NK-92 treated with Interleukin-12 subunit alpha and Interleukin-12 subunit beta, amount 100 ng/mL, for 24 hours (cell line): ENCODE data around the gene CCNL2.
"Not testable (repeated sequence)": the region's sequence is repeated elsewhere in the genome, so short reads cannot be mapped to it uniquely, and the experiment has no call there.

Source experiments
- DNase-seq: peaks from one replicate; lab custom pipeline; 2025; lab: John Stamatoyannopoulos, UW

CCNL2 gene

GRCh38 chr1:1399872-1400575 is 889 bp upstream of the CCNL2 start:
- no peak for DNase-seq

DNA sequence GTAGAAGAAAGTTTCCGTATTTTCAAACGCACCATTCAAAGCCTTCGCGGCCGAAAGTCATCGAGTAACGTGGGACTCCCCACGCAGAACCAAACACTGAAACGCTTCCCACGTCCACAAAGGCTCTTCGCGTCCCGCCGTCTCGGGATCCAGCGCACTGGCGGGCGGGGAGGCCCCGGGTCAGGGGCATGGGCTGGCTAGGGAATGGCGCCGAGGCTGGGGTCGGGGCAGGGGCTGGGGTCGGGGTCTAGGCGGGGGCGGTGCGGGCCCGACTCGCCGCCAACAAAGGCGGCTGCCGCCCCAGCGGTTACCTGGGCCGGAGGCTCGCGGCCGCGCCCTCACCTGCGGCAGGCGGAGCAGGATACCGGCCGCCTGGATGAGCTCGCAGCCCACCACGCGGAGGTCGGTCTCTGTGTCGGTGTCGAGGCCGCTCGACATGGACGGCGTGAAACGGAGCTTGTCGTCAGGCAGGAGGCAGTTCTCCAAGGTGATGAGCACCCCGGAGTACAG is 403 bp downstream of the CCNL2 start:
- no peak for DNase-seq

- no peak for DNase-seq
These were observed 1.2 kb downstream of the CCNL2 start for GRCh38 chr1:1397839-1398523.

DNA sequence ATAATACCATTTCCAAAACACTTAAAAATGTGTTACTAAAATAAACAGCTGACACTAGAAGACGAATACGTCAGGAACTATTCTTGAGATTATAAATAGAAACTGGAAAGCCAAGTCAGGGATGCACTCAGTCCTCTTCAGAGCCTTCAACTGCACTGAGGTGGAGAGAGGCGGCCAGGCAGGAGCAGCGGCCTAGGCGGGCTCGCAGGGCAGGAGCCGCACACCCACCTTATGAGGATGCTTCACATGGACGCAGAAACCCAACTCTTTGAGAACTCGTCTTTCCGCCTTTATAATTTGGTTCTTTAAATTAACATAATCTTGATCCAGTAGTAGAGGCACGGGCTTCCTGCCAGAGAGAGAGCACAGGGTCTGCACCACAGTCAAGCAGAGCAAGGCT is 4.0 kb downstream of the CCNL2 start:
- no peak for DNase-seq

- no peak for DNase-seq
These were observed 5.0 kb downstream of the CCNL2 start for GRCh38 chr1:1394116-1394515.

GRCh38 chr1:1393428-1393827 is 5.7 kb downstream of the CCNL2 start:
- DNase-seq, result no peak

DNA sequence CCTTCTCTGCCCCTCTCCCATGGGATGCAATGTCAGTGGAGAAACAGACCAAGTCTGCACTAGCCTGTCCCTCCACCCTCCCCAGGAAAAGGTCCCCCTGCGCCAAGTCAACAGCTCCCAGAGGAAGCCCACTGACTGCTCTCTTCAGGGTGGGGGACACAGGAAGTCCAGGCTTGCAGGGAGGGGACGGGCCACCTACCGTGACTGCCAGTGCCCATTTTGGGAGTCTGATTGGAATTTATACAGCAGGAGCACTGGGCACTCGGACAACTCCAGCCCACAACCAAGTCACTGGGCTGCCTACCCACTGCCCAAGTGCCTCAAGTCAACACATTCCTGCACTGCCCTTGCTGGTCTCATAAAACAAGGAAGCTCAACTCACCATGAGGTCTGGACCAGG is 6.1 kb downstream of the CCNL2 start:
- DNase-seq, result no peak

DNA sequence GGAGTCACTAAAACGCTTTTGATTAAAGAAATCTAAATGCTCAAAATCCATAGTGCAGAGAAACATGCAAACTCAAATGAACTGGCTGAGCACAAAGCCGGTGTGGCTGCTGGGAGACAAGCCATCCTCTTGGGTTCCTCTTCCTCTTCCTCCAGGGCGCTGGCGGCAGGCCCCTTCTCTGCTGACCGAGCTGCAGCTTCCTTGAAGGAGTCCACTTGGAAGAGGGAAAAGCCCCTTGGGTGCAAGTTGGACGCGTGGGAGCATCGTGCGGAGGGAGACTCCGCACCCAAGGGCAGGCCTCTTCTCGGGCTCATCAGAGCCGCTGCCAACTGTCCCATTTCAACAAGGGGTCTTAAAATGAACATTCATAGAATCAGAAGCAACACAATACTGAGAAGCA is 7.9 kb downstream of the CCNL2 start:
- DNase-seq, result no peak

DNA sequence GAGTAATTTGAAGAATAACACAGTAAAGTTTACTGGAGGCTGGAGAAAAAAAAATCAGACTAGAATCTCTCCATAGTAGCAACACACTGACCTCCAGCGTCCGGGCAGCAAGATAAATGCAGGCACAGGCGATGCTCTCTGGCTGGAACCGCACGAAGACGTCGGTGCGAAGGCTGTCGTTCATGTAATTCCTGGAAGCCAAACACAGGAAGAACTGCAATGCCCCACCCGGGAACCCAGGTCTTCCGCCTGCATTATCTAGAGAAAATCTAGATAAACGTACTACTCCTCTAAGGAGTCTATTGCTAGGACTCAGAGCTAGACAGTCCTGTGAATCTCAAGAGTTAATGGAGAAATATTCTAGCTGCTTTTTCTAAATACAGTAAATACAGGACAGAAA is 8.5 kb downstream of the CCNL2 start:
- DNase-seq, result no peak

GRCh38 chr1:1388078-1388472 is 11.1 kb downstream of the CCNL2 start:
- DNase-seq, result no peak

DNA sequence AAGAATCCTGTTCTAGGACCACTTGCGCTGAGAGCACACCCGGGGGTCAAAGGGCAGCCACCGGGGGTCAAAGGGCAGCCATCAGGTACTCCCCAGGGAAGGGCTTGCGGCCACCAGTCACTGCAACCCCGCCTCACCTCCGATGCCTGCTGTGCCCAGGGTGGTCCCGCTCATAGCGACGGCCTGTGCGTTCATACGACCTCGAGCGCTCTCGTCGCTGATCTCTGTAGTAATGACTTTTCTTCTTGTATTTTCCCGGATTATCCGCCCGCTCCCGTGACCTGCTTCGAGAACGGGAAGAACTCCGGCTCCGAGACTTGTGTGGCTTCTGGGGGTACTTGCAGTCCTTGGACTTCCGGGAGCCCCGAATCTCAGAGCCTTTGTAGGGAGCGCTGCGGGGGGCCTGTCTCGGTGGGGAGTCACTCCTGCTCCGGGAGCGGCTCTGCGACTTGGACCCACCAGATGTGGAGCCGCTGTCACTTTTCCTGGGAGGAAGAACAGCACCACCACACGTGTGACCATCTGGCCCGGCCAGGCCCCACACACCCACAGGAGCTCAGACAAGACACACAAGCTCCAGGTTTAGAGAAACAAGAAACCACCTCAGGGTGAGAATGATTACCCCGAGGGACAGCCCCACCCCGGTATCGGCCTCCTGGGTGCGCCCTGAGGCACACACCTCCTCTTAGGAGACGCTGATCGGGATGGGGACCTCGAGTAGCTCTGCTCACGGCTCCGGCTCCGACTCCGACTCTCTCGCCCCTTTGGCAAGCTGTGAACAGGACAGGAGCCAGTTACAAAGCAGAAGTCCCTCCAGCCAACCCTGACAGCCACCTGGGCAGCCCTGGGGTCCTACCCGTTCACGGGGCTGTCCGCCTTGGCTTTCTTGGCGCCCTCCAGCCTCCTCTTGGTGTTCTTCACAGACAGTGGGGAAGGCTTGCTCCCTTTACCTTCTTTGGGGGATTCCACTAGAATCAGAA is 11.7 kb downstream of the CCNL2 start:
- no peak for DNase-seq

- DNase-seq, result no peak
These were observed 13.2 kb downstream of the CCNL2 start for GRCh38 chr1:1385931-1386330.

DNA sequence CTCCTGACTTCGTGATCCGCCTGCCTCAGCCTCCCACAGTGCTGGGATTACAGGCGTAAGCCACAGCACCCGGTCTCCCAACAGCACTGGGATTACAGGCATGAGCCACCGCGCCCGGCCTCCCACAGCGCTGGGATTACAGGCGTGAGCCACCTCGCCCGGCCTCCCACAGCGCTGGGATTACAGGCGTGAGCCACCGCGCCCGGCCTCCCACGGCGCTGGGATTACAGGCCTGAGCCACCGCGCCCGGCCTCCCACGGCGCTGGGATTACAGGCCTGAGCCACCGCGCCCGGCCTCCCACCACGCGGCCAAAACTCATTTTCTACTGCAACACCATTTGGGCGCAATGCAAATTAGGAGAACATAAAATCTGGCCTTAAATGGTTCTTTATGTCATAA is 13.8 kb downstream of the CCNL2 start:
- DNase-seq, result not testable (repeated sequence)

DNA sequence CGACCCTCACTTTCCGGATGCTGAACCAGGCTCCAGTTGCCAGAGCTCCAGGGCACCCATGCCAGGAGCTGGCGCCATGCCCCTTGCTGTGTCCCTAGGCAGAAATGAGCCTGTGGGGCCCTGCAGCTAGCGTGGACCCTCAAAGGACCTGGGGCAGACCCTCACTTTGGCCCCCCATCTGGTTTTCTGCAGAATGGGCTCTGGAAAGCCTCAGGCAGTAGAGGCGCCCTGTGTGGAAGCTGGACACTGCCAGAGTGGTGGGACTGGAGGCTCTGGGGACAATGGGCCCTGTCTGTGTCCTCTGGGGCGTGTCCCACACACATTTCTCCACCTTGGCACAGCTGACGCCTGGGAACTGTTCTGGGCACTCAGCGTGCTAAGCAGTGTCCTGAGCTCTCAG is 17.8 kb downstream of the CCNL2 start:
- no peak for DNase-seq

DNA sequence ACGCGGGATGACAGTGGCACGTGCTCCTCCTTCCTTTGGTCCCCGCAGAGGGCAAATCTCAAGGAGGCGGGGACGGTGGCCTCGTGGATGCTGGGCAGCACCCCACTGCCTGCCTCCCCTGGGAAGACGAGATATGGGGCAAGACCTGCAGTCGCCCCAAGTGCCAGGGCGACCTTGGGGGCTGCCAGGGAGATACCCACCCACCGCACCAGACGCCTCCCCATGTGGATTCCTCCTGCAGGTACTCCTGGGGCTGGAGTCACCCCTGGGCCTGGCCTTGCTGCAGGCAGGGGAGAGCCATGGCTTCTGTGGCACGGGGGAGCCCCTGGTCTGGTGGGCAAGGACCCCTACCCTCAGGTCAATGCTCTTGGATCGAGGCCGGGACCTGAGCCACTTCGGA is 18.3 kb downstream of the CCNL2 start:
- no peak for DNase-seq

GRCh38 chr1:1377540-1378205 is 21.5 kb downstream of the CCNL2 start:
- no peak for DNase-seq

- no peak for DNase-seq
These were observed 22.4 kb downstream of the CCNL2 start for GRCh38 chr1:1376551-1377226.

DNA sequence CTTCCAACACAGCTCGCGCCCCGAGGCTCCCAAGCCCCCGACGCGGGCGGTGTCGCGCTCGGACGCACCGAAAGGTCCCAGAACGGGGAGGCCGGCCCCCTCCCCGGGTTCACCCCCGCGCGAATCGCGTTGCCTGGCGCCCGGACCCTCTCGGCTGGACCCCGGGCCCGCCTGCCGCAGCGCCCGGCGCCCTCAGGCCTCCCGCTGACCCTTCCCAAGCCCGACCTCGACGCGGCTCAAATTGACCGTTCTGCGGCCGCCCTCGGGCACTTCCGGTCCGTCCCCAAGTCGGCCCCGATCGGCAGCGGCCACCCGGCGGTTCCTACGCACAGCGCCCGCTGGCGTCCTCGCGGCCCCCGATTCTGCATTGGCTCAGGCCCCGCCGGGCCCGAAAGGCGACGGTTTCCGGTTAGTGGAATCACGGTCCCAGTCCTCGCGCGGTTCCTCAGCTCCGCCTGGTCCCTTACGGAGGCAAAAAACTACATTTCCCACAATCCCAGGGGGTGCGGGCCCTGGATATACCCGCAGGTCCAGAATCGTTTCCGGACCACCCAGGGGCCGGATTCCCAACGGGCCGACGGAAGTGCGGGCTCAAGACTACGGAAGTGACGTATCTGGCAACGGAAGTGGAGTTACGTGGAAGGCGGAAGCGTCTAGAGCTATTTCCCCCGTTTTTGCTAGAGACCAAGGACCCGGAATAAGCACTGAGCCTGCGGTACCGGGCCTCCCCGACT is 24.0 kb downstream of the CCNL2 start, which contains the start of gene AURKAIP1:
TSS of gene AURKAIP1 (minus strand) at position 279 of the 734 bp plus-strand sequence. CDS start 451 bp downstream, outside the sequence.
- peak; percentile 97 for DNase-seq

DNA sequence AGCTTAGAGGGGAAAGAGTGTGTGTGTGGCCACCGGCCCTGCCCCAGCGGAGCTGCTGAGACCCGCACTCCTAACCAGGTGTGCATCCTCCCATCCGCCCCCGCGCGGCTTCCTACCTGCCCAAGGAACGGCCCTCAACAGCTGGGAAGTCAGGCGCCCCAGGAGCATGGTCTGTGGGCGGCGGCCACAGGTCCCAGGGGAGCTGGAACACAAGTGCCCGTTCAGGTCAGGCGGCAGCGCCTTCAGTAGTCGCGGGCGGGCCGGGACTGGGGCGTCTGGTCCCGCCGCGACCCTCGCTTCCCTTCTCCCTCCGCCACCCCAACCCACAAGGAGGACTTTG is 24.6 kb downstream of the CCNL2 start:
- DNase-seq, result no peak

DNA sequence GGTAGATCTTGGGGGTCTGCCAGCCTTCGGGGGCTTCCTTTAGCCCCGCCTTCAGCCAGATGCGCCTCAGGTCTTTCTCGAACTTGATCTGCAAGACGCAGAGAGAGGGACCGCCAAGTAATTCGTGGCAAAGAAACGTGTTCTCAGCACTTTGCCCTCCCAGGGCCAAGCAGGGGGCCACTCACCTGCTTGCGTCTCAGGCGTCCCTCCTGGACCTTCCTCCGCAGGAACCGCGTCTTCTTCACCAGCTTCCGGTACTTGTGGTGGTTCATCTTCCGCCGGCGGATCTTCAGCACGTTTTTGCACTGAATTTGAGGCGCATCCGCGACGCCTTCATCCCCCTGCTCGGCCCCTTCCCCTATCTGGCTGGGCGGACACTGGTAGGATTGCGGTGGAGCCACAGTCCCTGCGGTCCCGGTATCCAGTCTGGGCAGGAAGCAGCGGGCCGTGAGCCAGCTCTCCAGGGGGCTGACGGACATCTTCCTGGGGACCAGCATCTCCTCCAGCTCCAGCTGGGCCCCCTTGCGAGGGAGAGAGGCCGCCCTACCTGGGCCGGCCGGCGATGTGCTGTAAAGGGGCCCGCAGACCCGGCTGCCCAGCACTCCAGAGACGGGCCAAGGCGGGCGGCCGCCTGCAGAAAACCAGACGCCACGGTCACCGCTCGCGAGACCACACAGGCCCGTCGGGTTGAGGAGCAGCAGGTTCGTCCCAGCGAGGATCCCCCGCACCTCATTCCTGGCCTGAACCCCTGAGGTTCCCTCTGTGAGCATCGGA is 25.1 kb downstream of the CCNL2 start:
- DNase-seq, result no peak
